Vagina (tissue), 2 donors: ENCODE results near the gene CRADD.

Experiments used
- CTCF ChIP-seq, 3 experiments: fragments of 450-650 bp in 2 of 3; fragments of 200-600 bp in 1 of 3; sonication (generic) in 1 of 3; IDR thresholded peaks; one replicate each; pipeline ENCODE4 v1.5.1; 2017 to 2019; ENCODE audit warnings: antibody characterized with exemption in 3 of 3, mild to moderate bottlenecking in 2 of 3, moderate library complexity in 2 of 3
- POLR2A ChIP-seq, 2 donors: fragments of 450-650 bp; IDR thresholded peaks; one replicate each; pipeline ENCODE4 v1.6.1; 2017; ENCODE audit warnings: antibody characterized with exemption in 2 of 2, mild to moderate bottlenecking in 2 of 2, moderate library complexity in 2 of 2
- POLR2AphosphoS5 ChIP-seq, 2 donors: sonication (generic); formaldehyde crosslinking; IDR thresholded peaks; one replicate each; pipeline ENCODE4 v1.9.0; 2017; ENCODE audit warnings: antibody characterized with exemption in 2 of 2, mild to moderate bottlenecking in 2 of 2, low read depth in 1 of 2; ENCODE audit not compliant: insufficient read depth in 1 of 2

GRCh38 chr12:93706387-93706786 is 29.2 kb downstream of the CRADD start:
- TF ChIP-seq POLR2A (IDR thresholded peaks at IDR 0.05), result no peak
- no peak for TF ChIP-seq CTCF (IDR thresholded peaks at IDR 0.05)
- no peak for TF ChIP-seq POLR2AphosphoS5 (IDR thresholded peaks at IDR 0.05; ENCODE audit: insufficient read depth in 1 of 2, low read depth in 1 of 2)
